Occipital lobe (tissue), 2 donors: ENCODE data around the gene CSNK2A1. TPM values are rescaled to one million over a fixed set of nuclear protein-coding genes. Genes with fewer than 3 reads are reported as not detected.
"Not testable (repeated sequence)": the region's sequence is repeated elsewhere in the genome, so short reads cannot be mapped to it uniquely, and the experiment has no call there.

ENCODE experiments used
- DNase-seq: peaks from one replicate; lab custom pipeline; 2025; lab: John Stamatoyannopoulos, UW
- total RNA-seq: library from RNA; depleted of rRNA; stranded (reverse); fragments of >200 nt; gene quantifications from one replicate; pipeline ENCODE4 v1.2.3, GENCODE V29; 2014

The CSNK2A1 gene
- total RNA-seq, 1 donor from 2014 or later = 187 TPM

- DNase-seq = no peak
Observed at GRCh38 chr20:460180-460579, 83.4 kb downstream of the CSNK2A1 start.

GRCh38 chr20:458776-459175 is 84.8 kb downstream of the CSNK2A1 start:
- DNase-seq = no peak

DNA sequence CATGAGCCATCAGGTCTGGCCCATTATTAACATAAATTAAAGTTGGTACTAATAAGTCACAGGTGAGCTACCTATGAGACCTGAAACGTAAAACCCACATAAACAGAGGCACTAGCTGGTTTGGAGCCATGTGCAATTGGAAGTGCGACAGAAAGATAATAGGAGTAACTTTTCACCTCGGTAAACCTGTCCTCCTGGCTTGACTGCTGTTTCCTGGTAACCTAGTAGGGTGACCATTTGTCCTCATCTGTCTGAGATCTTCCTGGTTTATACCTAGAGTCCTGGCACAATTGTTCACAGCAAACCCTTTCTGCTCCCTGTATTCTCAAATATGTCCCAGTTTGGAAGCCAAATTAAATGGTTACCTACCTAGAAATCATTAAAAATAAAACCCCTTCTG is 88.6 kb downstream of the CSNK2A1 start:
- DNase-seq = no peak

GRCh38 chr20:452021-452420 is 91.6 kb downstream of the CSNK2A1 start:
- not testable (repeated sequence) for DNase-seq

- DNase-seq = no peak
Observed at GRCh38 chr20:445514-446336, 97.9 kb downstream of the CSNK2A1 start.

DNA sequence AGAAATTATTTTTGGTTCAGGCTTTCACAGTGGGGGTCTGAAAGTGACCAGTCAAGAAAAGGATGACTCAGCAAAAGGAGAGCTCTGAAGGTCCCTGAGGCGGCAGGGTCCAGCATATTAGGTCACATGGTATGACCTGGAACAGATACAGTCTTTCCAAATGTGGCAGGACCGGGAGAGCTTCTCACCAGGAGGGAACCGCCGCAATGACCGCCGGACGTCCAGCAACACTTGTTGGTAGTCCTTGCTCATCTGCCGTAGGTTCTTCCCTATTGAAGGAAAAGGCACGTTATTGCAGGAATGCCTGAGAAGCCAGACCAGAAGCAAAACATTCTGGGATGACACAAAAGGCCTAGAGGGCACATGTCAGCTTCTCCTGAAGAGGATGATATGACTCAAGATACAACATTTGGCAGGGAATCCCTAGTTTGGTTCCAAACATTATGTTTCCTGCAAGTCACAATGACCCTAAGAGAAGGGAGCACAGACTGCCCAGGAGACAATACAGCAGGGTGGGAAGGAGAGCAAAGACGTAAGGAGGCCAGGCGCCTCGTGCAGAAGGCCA is 98.6 kb downstream of the CSNK2A1 start:
- no peak for DNase-seq

DNA sequence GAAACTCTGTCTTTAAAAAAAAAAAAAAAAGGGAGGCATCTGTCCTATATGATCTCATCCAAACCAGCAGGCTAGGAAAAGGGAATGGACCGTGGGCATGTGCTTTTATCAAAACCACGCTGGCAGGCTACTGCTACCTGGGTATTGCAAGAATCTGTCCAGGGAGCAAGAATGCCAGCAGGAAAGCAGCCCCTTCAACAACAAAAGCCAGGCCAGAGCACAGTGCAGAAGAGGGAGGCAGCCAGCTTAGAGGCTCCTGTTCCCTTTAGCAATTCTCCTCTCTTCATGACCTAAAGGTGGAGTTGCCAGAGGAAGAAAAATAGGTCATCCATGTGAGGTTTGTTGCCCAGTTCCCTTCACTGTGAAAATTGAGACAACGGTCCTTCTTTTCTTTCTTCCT is 99.5 kb downstream of the CSNK2A1 start:
- no peak for DNase-seq

DNA sequence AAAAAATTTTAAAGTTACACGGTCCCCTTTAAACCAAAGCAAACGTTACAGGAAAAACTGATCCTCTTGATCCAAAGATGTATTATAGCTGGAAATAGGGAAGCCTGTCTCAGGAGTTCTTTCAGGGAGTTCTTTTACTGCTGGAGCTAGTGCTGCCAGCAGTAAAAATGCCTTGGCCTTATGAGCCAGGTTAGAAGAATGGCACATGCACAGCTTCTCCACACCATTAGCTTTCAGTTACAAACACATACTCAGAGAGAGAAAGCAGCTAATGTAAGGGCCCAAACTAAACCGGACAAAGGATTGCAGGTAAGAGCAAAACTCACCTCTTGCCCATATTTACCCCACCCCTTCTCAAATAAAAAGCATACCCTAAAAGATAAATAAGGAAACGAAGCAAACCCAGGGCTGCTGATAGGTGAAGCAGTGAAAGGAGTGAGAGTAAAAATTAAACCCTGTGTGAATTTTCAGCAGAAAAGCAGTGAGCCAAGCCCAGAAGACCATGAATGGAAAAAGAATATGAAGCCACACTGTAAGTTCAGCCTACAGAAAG is 100.3 kb downstream of the CSNK2A1 start:
- DNase-seq = no peak

DNA sequence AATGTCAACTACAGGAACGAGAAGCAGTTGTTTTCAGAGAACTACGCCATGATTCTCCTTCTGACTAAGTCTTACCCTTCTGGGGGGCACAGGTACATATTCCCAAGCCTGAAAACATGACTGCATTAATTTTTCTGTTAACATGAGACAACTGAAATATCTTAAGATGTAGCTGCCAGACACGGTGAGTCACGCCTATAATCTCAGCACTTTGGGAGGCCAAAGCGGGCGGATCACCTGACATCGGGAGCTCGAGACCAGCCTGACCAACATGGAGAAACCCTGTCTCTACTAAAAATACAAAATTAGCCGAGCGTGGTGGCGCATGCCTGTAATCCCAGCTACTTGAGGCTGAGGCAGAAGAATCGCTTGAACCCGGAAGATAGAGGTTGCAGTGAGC is 103.0 kb downstream of the CSNK2A1 start:
- no peak for DNase-seq

DNA sequence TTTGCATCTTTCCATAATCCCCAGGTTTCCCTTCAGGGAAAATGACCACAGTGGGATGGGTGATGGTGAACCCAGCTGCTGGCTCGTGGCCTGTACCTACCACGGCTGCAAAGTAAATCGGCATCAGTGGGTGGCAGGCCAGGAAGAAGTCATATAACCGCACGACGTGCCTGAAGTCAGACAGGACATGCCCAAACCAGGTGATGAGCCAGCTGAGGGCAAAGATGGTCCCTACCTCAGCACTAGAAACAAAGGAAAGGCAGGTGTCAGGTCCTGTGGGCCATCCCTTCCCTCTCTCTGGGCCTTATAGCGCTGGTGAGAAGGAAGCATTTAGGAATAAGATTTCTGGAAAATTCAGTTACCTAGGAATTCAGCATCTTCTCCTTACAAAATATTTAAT is 103.4 kb downstream of the CSNK2A1 start:
- DNase-seq = no peak

DNA sequence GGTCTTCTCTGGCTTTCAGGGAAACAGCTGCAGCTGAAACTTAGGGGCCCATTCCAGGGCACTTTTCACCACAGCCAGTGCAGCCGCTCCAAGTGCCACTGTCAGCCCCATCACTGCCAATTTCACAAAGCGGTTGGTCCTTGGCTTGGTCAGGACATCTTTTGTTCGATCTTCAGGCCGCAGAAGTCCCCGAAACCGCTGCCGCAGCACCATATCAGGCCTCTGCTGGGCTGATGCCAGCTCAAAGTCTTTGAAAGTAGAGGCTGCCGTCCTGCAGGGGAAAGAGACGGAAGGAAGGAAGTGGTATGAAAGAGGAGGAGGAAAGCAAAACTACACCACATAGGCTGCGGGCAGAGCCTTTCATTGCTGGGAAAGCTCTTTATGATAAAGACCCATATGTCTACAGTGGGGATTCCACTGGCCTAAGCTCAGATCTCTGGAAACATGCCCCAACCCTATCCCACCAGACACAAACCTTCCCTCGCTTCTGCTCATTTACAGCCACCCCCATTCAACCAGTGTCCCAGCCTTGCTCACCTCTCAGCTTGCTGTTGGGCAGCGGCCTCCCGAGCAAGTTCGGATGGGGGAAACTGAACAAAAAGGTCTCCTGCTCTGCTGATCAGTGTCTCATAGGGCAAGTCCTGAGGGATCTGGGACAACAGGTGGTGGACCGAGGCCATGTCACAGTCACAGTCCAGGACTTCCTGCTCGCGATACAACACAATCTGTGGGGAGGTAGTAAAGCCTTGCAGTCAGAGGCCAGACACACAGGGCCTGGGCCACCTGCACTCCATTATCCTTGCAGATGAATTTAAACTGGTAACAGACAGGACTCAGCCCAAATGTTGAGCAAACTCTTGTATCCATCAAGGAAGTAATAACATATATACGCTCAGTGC is 104.8 kb downstream of the CSNK2A1 start:
- no peak for DNase-seq

GRCh38 chr20:437787-438486 is 105.7 kb downstream of the CSNK2A1 start:
- DNase-seq = no peak

DNA sequence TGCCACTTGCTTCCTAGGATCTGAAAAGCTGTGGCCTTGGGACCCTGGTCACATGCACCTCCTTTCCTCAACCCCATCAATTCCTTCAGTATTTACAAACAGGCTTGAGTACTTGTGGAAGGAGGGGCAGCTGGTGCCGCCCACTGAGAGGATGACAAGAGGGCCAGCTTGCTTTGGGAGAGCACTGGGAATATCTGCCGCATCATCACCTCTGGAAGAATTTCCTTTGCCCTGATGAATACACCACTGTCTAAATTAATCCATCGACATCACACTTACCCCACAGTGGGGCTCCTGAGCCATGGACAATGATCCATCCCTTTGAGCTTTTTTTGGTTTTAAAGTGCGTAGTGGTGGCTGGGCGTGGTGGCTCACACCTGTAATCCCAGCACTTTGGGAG is 107.1 kb downstream of the CSNK2A1 start:
- DNase-seq = no peak

GRCh38 chr20:435558-435957 is 108.0 kb downstream of the CSNK2A1 start:
- DNase-seq = no peak

DNA sequence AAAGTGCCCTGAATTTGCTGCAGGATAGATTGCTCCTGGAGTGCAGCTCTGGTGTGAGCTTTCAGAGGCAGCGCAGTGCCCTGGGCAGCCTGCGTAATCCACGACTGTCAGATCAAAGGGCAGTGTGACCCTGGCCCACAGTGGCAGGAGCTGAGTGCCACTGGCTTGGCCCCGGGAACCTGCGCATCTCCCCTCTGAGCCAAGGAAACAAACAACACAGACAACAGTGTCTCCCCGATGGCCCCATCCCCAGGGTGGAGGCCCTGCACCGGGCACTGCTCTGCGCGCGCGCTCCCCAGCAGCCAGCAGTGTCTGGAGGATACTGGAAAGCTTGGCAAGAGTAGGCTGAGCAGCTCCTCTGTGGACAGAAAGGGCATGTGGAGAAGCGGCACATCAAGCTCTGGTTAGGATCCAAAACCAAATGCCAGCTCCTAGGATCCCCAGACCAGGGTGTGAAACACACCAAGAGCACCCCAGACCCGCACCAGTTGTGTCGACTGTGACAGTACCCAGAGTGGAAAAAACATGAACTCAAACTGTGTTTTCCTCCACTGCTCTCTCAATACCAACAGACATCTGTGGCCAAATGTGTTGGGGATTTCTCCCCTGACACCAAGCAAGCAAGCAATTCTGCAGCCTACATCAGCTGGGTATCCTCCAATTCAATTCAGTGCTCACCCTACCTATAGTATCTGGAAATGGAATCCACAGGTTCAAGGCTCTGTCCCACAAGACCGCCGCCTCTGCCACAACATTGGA is 108.8 kb downstream of the CSNK2A1 start:
- DNase-seq = no peak

DNA sequence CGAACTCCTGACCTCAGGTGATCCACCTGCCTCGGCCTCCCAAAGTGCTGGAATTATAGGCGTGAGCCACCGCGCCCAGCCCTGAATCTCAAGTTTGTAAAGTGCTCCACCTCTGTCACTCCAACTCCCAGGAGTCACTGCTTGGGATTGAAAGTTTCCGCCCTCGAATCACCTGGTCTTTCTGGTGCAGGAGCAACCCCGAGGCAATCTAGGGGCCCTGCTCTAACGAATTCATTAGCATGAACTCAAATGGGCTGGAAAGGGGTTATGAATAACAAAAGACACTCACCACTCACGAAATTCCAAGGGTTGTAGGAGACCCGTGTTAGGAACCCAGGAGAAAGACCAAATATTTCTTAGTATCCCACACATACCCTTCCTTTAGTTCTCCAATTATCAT is 109.4 kb downstream of the CSNK2A1 start:
- DNase-seq = no peak

DNA sequence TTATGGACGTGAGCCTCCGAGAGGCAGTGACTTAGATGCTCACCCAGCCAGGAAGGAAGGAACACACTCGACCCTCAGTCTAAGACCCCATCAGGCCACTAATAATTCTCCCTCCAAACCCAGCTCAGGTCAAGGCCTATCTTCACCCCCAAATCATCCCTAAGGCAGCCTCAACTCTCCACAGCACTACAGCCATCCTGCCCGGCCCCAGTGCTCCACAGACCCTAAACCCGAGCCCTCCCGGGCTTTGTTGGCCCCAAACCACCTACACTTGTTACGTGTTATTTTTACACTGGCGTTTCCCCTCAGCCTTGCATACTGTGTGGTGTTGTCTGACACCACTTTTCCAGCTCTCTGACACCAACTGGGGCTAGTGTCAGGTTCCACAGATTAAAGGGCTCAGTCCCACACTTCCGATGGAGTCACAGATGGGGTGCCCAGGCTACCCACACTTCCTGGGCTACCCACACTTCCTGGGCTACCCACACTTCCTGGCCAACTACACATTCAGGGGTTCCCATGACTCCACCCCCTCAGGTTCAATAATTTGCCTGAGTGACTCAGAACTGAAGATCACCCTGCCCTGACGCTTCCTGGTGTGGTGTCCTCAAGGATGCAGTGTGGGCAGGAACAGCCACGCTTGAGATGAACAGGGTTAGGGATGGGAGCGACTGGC is 110.2 kb downstream of the CSNK2A1 start:
- DNase-seq = no peak

- no peak for DNase-seq
Observed at GRCh38 chr20:432677-433299, 110.8 kb downstream of the CSNK2A1 start.

DNA sequence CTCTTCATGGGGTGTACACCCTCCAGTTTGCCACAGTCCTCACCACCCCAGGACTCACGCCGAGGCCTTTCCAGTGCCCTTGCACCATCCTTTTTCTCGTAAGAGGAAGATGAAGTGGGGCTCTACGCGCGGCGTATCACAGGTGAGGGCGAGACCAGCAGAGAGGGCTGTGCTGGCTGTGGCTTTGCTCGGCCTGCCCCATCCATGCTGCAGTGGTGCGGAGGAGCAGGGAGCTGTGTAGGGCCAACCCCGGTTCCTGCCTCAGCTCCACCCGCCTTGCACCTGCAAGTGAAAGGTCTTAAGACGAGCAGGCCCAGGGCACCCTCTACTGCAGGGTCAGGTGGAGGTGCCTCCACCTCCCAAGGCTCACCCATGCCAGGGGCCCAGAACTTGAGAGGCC is 111.4 kb downstream of the CSNK2A1 start:
- no peak for DNase-seq
